Stimulated activated naive CD4-positive, alpha-beta T cell (primary cell): ENCODE results near the gene AWAT2.
"Not testable (repeated sequence)": the region's sequence is repeated elsewhere in the genome, so short reads cannot be mapped to it uniquely, and the experiment has no call there.

Experiments
- DNase-seq, 6 experiments: peaks; one replicate each; lab custom pipeline; 2025; lab: John Stamatoyannopoulos, UW

The AWAT2 gene

GRCh38 chrX:70041993-70042392, 7.7 kb downstream of the AWAT2 start:
- no peak for DNase-seq

DNA sequence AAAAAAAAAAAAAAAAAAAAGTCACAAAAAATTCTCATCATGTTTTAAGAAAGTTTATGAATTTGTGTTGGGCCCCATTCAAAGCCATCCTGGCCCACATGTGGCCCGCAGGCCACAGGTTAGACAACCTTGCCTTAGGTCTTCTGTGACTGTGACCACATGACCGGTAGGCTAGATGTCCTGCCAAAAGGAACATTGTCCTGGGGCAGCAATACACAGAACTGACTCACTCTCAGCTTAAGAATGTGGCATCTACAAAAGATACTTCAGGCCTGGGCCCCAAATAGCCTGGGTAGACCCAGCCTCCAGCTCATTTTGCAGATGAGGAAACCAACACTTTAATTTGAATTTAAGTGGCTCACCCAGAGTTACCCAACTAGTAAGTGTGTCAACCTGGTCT, 10.0 kb downstream of the AWAT2 start:
- DNase-seq = no peak

DNA sequence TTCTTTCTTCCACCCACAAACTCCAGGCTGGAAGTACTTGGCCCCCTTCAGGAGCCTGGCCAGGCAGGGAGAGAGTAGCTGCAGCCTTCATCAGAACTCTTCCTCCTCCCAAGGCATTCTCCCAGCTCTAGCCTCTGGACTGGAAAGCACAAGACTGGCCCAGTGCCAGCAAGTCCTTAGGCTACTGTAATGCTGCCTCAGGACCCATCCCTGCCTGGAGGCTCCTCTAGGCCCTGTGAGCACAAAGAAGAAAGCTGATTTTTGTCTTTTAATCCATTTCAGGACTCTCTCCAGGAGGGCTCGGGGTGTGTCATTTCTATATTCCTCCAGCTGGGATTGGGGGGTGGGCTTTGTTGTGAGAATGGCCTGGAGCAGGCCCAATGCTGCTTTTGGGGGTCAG, 10.8 kb downstream of the AWAT2 start:
- DNase-seq = no peak

GRCh38 chrX:70038515-70038914, 11.2 kb downstream of the AWAT2 start:
- DNase-seq = no peak

GRCh38 chrX:70034646-70035045, 15.1 kb downstream of the AWAT2 start:
- no peak for DNase-seq

- DNase-seq = no peak
Observed at GRCh38 chrX:70033348-70034051, 16.2 kb downstream of the AWAT2 start.

GRCh38 chrX:70032792-70033191, 16.9 kb downstream of the AWAT2 start:
- DNase-seq = no peak

DNA sequence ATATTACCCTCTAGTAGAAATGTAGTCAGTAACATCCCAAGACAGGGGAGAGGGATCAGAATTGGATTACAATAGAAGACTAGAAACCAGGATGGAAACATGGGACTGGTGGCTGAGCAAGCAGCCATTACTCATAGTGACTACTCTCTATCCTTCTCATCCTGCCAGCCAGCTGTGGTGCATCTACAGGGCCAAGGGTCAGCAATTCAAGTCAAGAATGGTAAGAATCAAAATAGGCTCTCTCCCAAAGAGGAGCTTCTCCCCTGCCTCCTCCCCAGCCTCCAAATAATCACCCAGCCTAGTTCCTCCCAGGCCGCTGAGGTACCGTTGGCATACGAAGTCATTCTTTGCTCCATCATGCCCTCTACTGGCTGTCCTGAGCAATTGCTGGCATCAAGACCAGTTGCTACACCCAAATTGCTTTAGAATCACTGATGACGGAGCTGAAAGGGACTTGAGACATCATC, 19.4 kb downstream of the AWAT2 start:
- DNase-seq = peak in 3 of 6 experiments; percentile 2 to 53 (median 44)

DNA sequence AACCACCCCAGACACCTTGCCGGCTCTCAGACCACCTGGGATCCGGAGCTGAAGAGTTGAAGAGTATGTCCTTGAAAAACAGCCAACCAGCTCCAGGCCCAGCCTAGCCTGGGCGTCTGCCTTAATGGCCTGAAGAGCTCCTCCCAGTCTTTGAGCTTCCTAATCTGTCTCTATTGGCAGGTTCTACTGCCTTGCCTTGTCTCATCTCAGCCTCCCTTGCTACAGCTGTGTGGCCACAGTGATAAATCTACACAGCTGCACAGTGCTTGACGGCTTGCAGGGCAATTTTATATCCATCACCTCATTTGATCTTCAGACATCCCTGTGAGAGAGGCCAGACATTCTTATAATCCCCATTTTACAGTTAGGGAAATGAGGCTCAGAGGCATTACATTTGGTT, 19.9 kb downstream of the AWAT2 start:
- DNase-seq = no peak

DNA sequence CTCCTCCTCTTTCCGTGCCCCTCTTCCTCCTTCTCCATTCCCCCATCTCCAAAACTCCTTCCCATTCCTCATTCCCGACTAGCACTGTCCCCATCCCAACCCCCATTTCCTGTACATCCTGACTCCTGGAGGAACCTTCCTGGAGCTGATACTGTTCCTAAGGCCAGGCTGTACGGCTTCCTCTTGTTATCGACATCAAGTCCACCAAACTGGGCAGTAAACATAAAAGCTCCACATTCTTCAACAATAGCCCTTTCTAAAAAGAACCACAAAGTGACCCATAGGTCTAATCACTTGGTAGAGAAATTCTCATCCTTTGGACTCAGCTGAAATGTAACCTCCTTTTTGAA, 22.9 kb downstream of the AWAT2 start:
- no peak for DNase-seq

GRCh38 chrX:70026112-70026850, 23.5 kb downstream of the AWAT2 start:
- no peak for DNase-seq

GRCh38 chrX:70025464-70025863, 24.3 kb downstream of the AWAT2 start:
- no peak for DNase-seq

DNA sequence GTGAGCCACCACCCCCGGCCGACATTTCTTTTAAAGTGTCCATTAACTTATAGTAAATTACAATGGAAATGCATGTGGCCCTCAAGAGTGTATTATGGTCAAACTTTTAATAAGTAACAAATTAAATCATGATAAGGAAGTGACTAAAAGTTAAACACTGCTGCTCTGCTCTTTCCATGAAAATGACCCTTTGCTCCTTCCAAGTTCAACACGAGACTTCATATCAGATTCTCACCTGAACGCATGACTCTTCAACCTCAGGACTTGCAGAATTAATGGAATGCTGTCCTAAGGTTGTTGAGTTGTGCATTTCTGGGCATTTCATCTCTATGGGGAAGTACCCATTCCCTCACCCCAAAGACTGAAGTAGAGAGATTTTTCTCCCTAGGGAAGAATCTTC, 27.1 kb downstream of the AWAT2 start:
- DNase-seq = no peak

DNA sequence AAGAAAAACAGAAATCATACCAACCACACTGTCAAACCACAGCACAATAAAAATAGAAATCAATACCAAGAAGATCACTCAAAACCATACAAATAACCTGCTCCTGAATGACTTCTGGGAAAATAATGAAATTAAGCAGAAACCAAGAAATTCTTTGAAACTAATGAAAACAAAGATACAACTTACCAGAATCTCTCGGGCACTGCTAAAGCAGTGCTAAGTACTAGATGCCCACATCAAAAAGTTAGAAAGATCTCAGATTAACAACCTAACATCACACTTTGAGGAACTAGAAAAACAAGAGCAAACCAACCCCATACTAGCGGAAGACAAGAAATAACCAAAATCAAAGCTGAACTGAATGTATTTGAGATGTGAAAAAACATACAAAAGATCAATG, 33.2 kb downstream of the AWAT2 start:
- DNase-seq = no peak

DNA sequence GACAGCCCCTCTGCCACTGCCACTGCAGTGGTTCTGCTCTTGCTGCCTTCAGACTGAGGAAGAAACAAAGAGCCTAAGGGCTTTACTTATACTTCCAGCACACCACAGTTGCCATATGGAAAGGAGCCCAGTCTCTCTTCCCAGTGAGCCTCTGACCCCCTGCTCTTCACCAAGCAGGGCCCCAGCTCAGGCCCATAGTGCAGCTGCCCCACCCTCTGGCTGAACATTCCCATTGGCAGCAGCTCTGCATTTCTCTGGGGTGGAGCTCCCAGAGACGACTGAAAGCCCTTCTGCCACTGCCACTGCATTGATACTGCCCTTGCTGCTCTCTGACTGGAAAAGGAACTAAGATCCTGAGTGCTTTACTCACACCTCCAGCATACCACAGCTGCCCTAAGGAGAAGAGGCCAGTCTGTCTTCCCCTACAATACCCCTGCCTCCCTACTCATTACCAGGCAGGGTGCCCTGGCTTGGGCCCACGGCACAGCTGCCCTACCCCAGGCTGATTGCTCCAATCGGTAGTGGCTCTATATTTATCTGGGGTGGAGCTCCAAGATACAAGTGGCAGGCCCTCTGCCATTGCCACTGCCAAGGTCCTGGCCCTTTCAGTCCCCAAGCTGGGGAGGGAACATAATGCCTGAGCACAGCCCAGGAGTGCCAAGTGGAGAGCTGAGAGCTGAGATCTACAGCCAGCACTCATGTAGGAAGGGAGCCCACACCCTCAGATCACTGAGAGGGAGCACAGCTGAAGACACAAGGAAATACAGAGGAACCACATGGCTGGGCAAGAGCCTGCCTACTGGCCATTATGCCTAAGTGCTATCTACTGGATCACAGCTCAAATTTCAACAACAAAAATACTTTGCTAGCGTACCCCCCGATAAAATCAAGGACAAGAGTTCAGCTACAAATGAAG, 36.0 kb downstream of the AWAT2 start:
- no peak for DNase-seq

- no peak for DNase-seq
Observed at GRCh38 chrX:70012756-70013155, 37.0 kb downstream of the AWAT2 start.

DNA sequence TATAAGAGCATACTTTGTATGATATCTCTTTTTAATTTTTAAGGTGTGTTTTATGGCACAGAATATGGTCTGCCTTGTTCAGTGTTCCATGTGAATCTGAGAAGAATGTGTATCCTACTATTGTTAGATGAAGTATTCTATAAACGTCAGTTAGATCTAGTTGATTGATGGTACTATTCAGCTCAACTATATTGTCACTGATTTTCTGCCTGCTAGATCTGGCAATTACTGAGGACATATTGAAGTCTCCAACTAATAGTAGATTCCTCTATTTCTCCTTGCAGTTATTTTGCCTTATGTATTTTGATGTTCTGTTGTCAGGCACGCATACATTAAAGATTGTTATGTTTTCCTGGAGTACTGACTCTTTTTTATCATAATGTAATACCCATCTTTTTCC, 39.8 kb downstream of the AWAT2 start:
- no peak for DNase-seq

DNA sequence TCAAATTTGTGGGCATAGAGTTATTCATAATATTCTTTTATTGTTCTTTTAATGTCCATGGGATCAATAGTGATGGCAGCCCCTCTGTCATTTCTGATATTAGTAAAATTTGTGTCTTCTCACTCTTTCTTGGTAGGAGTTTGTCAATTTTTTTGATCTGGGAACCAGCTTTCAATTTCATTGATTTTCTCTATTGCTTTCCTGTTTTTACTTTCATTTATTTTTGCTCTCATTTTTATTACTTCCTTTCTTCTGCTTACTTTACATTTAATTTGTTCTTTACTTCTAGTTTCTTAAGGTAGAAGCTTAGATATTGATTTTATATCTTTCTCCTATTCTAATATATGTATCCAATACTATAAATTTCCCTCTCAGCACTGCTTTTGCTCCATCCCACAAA, 40.7 kb downstream of the AWAT2 start:
- DNase-seq = no peak

- no peak for DNase-seq
Observed at GRCh38 chrX:70007946-70008345, 41.8 kb downstream of the AWAT2 start.

GRCh38 chrX:70001708-70002341, 47.9 kb downstream of the AWAT2 start:
- DNase-seq = no peak

GRCh38 chrX:70001269-70001668, 48.5 kb downstream of the AWAT2 start:
- no peak for DNase-seq

GRCh38 chrX:69998299-69998698, 51.4 kb downstream of the AWAT2 start:
- not testable (repeated sequence) for DNase-seq
